HepG2 (cell line): ENCODE results near the gene ISOC2. TPM values are rescaled to one million over a fixed set of nuclear protein-coding genes. Genes with fewer than 3 reads are reported as not detected.

Experiments
- ATF6 ChIP-seq: sonication (generic); formaldehyde crosslinking; conservative IDR thresholded peaks from 2 replicates; pipeline ENCODE4 v1.4.0; 2020; ENCODE audit warnings: missing genetic modification reagents
- ELK4 ChIP-seq: sonication (generic); formaldehyde crosslinking; IDR thresholded peaks from 2 replicates; pipeline ENCODE4 v1.9.0; 2021; ENCODE audit warnings: missing genetic modification reagents, borderline replicate concordance
- GZF1 ChIP-seq: sonication (generic); formaldehyde crosslinking; IDR thresholded peaks from 2 replicates; pipeline ENCODE4 v1.5.1; 2020; ENCODE audit warnings: mild to moderate bottlenecking, missing genetic modification reagents
- NONO ChIP-seq, 2 experiments: fragments of 450-650 bp in 1 of 2; sonication (generic) in 1 of 2; formaldehyde crosslinking in 1 of 2; IDR thresholded peaks in 1 of 2; conservative IDR thresholded peaks in 1 of 2; 2 replicates each; pipeline versions ENCODE4 v1.6.1 to v1.8.0; 2017 to 2022; ENCODE audit warnings: mild to moderate bottlenecking in 1 of 2, missing genetic modification reagents in 1 of 2, moderate library complexity in 1 of 2
- NR1H2 ChIP-seq: sonication (generic); formaldehyde crosslinking; IDR thresholded peaks from 2 replicates; pipeline ENCODE4 v1.8.1; 2022; ENCODE audit warnings: low read depth, missing genetic modification reagents, borderline replicate concordance
- NR2F6 ChIP-seq, 2 experiments: IDR thresholded peaks; 2 replicates each; pipeline ENCODE4 v1.6.1; 2016; ENCODE audit warnings: antibody characterized with exemption in 1 of 2, mild to moderate bottlenecking in 1 of 2
- PAF1 ChIP-seq: IDR thresholded peaks from 2 replicates; pipeline ENCODE4 v1.6.1; 2016; ENCODE audit warnings: missing genetic modification reagents, missing compliant biosample characterization
- RBAK ChIP-seq: sonication (generic); formaldehyde crosslinking; IDR thresholded peaks from 2 replicates; pipeline ENCODE4 v1.5.1; 2020; ENCODE audit warnings: mild to moderate bottlenecking, missing genetic modification reagents
- SRSF9 ChIP-seq: fragments of 200-400 bp; formaldehyde crosslinking; IDR thresholded peaks from 2 replicates; pipeline ENCODE4 v1.6.1; 2018; ENCODE audit warnings: borderline replicate concordance, mild to moderate bottlenecking, low read depth, low read length; ENCODE audit not compliant: insufficient read depth, poor library complexity, severe bottlenecking
- TCF7L2 ChIP-seq: IDR thresholded peaks from 2 replicates; pipeline ENCODE4 v1.6.1; 2011; ENCODE audit warnings: mild to moderate bottlenecking, low read depth, low read length, moderate library complexity
- ZBTB43 ChIP-seq: sonication (generic); formaldehyde crosslinking; conservative IDR thresholded peaks from 2 replicates; pipeline ENCODE4 v1.4.0; 2020; ENCODE audit warnings: missing genetic modification reagents
- ZNF253 ChIP-seq: sonication (generic); formaldehyde crosslinking; IDR thresholded peaks from 2 replicates; pipeline ENCODE4 v1.8.0; 2022; ENCODE audit warnings: mild to moderate bottlenecking, missing genetic modification reagents, borderline replicate concordance
- ZNF569 ChIP-seq: sonication (generic); formaldehyde crosslinking; IDR thresholded peaks from 2 replicates; pipeline ENCODE4 v1.5.0; 2020; ENCODE audit warnings: mild to moderate bottlenecking, missing genetic modification reagents, moderate library complexity, borderline replicate concordance
- ZNF619 ChIP-seq: sonication (generic); formaldehyde crosslinking; IDR thresholded peaks from 2 replicates; pipeline ENCODE4 v1.4.0; 2020; ENCODE audit warnings: mild to moderate bottlenecking, missing genetic modification reagents
- ZNF674 ChIP-seq: sonication (generic); formaldehyde crosslinking; IDR thresholded peaks from 2 replicates; pipeline ENCODE4 v1.5.0; 2020; ENCODE audit warnings: low read depth, mild to moderate bottlenecking, missing genetic modification reagents
- ZNF800 ChIP-seq: sonication (generic); formaldehyde crosslinking; IDR thresholded peaks from 2 replicates; pipeline ENCODE4 v1.4.0; 2020; ENCODE audit warnings: missing genetic modification reagents
- ZSCAN21 ChIP-seq: sonication (generic); formaldehyde crosslinking; IDR thresholded peaks from 2 replicates; pipeline ENCODE4 v1.8.0; 2022; ENCODE audit warnings: mild to moderate bottlenecking, missing genetic modification reagents, moderate library complexity, borderline replicate concordance
- ZUFSP ChIP-seq: sonication (generic); formaldehyde crosslinking; IDR thresholded peaks from 2 replicates; pipeline ENCODE4 v1.9.0; 2021; ENCODE audit warnings: missing genetic modification reagents, mild to moderate bottlenecking, borderline replicate concordance
- polyA plus RNA-seq, 8 experiments: library from polyadenylated mRNA; depleted of rRNA in 3 of 8; stranded (reverse) in 7 of 8; unstranded in 1 of 8; fragments of >200 nt; fragmentation: Illumina TruSeq in 4 of 8; extraction: Trizol in 4 of 8; gene quantifications; 2 replicates each; pipeline versions ENCODE4 v1.2.1 to v1.2.3, GENCODE V29; 2011 to 2016; ENCODE audit warnings: low read depth in 4 of 8, missing spikeins in 1 of 8, mixed read lengths in 1 of 8; ENCODE audit not compliant: insufficient read depth in 1 of 8
- total RNA-seq, 5 experiments: library from RNA; depleted of rRNA; stranded (reverse); fragments of >200 nt; fragmentation: Illumina TruSeq; extraction: Trizol; gene quantifications; 2 replicates each; pipeline ENCODE4 v1.2.3, GENCODE V29; 2016; ENCODE audit warnings: low read depth in 1 of 5

The ISOC2 gene
- total and polyA plus RNA-seq, 2 of the 13 experiments (the other 11 are each of a cell fraction or from before 2014, with no cell fraction given): 76.8 to 105 TPM

- peak; percentile 53 for TF ChIP-seq ZBTB43 (CRISPR knock-in tag)
- TF ChIP-seq ZNF800: no peak
- peak; percentile 31; the same call in 1 of the 2 replicates for TF ChIP-seq NR2F6 (IDR thresholded peaks at IDR 0.05)
- peak; percentile 30; the same call in 1 of the 2 replicates for TF ChIP-seq NR2F6 (CRISPR knock-in tag; IDR thresholded peaks at IDR 0.05)
- 0 out of 2 replicates have a peak, but pooled peaks have one; percentile 50 for TF ChIP-seq ZSCAN21 (CRISPR knock-in tag)
- no peak for TF ChIP-seq RBAK
- no peak for TF ChIP-seq ZNF253 (CRISPR knock-in tag)
- TF ChIP-seq SRSF9: no peak
- TF ChIP-seq PAF1: no peak
- no peak for TF ChIP-seq TCF7L2
- TF ChIP-seq ELK4 (CRISPR knock-in tag): no peak
- TF ChIP-seq ZUFSP (CRISPR knock-in tag): no peak
- TF ChIP-seq GZF1: no peak
- TF ChIP-seq ATF6 (CRISPR knock-in tag): no peak
- no peak for TF ChIP-seq NR1H2
- no peak for TF ChIP-seq NONO (IDR thresholded peaks at IDR 0.05)
- TF ChIP-seq NONO (CRISPR knock-in tag; conservative IDR thresholded peaks at IDR 0.05): peak; percentile 86
- peak; percentile 42; the same call in 1 of the 2 replicates for TF ChIP-seq ZNF619 (CRISPR knock-in tag)
- TF ChIP-seq ZNF569: no peak
- no peak for TF ChIP-seq ZNF674 (CRISPR knock-in tag)
Measured at GRCh38 chr19:55461259-55461973, at the start of gene ISOC2 (continued).
